Astrocyte (in vitro differentiated cells and primary cell): ENCODE data around the gene PNLIPRP1. TPM values are rescaled to one million over a fixed set of nuclear protein-coding genes. Genes with fewer than 3 reads are reported as not detected.

Experiments
- DNase-seq: peaks from one replicate; pipeline ENCODE4 v3.0.0-alpha.2; 2010; ENCODE audit warnings: low read depth
- FAIRE-seq: peaks from 2 replicates; lab custom pipeline; 2011; peaks lifted over from hg19 to GRCh38; lab: Jason Lieb, UNC
- H2AFZ ChIP-seq: 2 replicates; pipeline ENCODE4 v1.6.0; 2012; ENCODE audit warnings: low read depth, low read length, inconsistent platforms
- H3K27ac ChIP-seq: 2 replicates; pipeline ENCODE4 v1.5.1; 2011; ENCODE audit warnings: low read depth, low read length, inconsistent platforms
- H3K27me3 ChIP-seq: 2 replicates; pipeline ENCODE4 v1.6.0; 2011; ENCODE audit warnings: low read length, inconsistent platforms; ENCODE audit not compliant: insufficient read depth
- H3K36me3 ChIP-seq: 2 replicates; pipeline ENCODE4 v1.5.1; 2011; ENCODE audit warnings: low read length, inconsistent platforms; ENCODE audit not compliant: insufficient read depth
- H3K4me1 ChIP-seq: 2 replicates; pipeline ENCODE4 v1.5.1; 2011; ENCODE audit warnings: low read length, inconsistent platforms; ENCODE audit not compliant: insufficient read depth
- H3K4me2 ChIP-seq: 2 replicates; pipeline ENCODE4 v1.6.0; 2012; ENCODE audit warnings: low read length, inconsistent platforms
- H3K4me3 ChIP-seq: 2 replicates; pipeline ENCODE4 v1.5.1; 2011; ENCODE audit warnings: low read depth, mild to moderate bottlenecking, low read length, inconsistent platforms; ENCODE audit not compliant: insufficient read depth
- H3K79me2 ChIP-seq: 2 replicates; pipeline ENCODE4 v1.6.0; 2012; ENCODE audit warnings: mild to moderate bottlenecking, low read length, inconsistent platforms; ENCODE audit not compliant: insufficient read depth
- H3K9ac ChIP-seq: 2 replicates; pipeline ENCODE4 v1.6.0; 2012; ENCODE audit warnings: mild to moderate bottlenecking, low read length, inconsistent platforms
- H3K9me3 ChIP-seq: 2 replicates; pipeline ENCODE4 v1.5.1; 2012; ENCODE audit warnings: low read depth, mild to moderate bottlenecking, low read length, inconsistent platforms; ENCODE audit not compliant: insufficient read depth
- H4K20me1 ChIP-seq: 2 replicates; pipeline ENCODE4 v1.6.0; 2012; ENCODE audit warnings: low read length, inconsistent platforms; ENCODE audit not compliant: insufficient read depth
- H3K27ac Mint-ChIP-seq: one replicate; pipeline ENCODE4 v1.8.0; 2021; ENCODE audit warnings: mild to moderate bottlenecking, mixed read lengths; ENCODE audit not compliant: unreplicated experiment
- H3K27me3 Mint-ChIP-seq: one replicate; pipeline ENCODE4 v1.8.0; 2021; ENCODE audit warnings: low read depth, mixed read lengths; ENCODE audit not compliant: unreplicated experiment
- H3K36me3 Mint-ChIP-seq: one replicate; pipeline ENCODE4 v1.8.0; 2021; ENCODE audit warnings: low read depth, mixed read lengths; ENCODE audit not compliant: unreplicated experiment
- H3K4me1 Mint-ChIP-seq: one replicate; pipeline ENCODE4 v1.8.0; 2021; ENCODE audit warnings: low read depth, mixed read lengths; ENCODE audit not compliant: unreplicated experiment
- H3K4me3 Mint-ChIP-seq: one replicate; pipeline ENCODE4 v1.8.0; 2021; ENCODE audit warnings: mild to moderate bottlenecking, moderate library complexity, mixed read lengths; ENCODE audit not compliant: unreplicated experiment
- H3K9me3 Mint-ChIP-seq: one replicate; pipeline ENCODE4 v1.8.0; 2021; ENCODE audit warnings: mild to moderate bottlenecking, mixed read lengths; ENCODE audit not compliant: unreplicated experiment
- EZH2 ChIP-seq: IDR thresholded peaks from 2 replicates; pipeline ENCODE4 v1.6.1; 2012; ENCODE audit warnings: mild to moderate bottlenecking, low read length, inconsistent platforms; ENCODE audit not compliant: insufficient read depth
- total RNA-seq: library from RNA; stranded (reverse); gene quantifications from 2 replicates; pipeline ENCODE4 v1.2.1, GENCODE V29; 2021
- TF ChIP-seq, protein P1 (sequence below): IDR thresholded peaks from 2 replicates; pipeline ENCODE4 v1.5.1; 2011; ENCODE audit warnings: low read depth, mild to moderate bottlenecking, inconsistent platforms, low read length, moderate library complexity; ENCODE audit not compliant: insufficient read depth

Gene PNLIPRP1
- total RNA-seq, 1 donor from 2014 or later, result not detected

GRCh38 chr10:116627386-116627933 is 36.7 kb downstream of the PNLIPRP1 start:
- no peaks in the 10 kb centered on the region for H3K4me1 ChIP-seq
- FAIRE-seq (no peak), DNase-seq (no peak)
- Mint-ChIP-seq H3K4me1 (no peaks in the 10 kb centered on the region), H3K36me3 (no peaks in the 10 kb centered on the region), H3K27ac (no peak overlapping the region), H3K27me3 (peaks cover 55% of the 10 kb centered on the region), H3K9me3 (no peaks in the 10 kb centered on the region), H3K4me3 (no peak overlapping the region)
- H3K4me2 ChIP-seq, result peak overlapping the region; percentile 55
- no peaks in the 10 kb centered on the region for H3K36me3 ChIP-seq
- no peaks in the 10 kb centered on the region for H3K79me2 ChIP-seq
- no peaks in the 10 kb centered on the region for H4K20me1 ChIP-seq
- H3K27me3 ChIP-seq, result peaks cover 2% of the 10 kb centered on the region
- no peak overlapping the region for H3K4me3 ChIP-seq
- no peak overlapping the region for H3K27ac ChIP-seq
- no peak for TF ChIP-seq EZH2
- TF ChIP-seq, protein P1, sequence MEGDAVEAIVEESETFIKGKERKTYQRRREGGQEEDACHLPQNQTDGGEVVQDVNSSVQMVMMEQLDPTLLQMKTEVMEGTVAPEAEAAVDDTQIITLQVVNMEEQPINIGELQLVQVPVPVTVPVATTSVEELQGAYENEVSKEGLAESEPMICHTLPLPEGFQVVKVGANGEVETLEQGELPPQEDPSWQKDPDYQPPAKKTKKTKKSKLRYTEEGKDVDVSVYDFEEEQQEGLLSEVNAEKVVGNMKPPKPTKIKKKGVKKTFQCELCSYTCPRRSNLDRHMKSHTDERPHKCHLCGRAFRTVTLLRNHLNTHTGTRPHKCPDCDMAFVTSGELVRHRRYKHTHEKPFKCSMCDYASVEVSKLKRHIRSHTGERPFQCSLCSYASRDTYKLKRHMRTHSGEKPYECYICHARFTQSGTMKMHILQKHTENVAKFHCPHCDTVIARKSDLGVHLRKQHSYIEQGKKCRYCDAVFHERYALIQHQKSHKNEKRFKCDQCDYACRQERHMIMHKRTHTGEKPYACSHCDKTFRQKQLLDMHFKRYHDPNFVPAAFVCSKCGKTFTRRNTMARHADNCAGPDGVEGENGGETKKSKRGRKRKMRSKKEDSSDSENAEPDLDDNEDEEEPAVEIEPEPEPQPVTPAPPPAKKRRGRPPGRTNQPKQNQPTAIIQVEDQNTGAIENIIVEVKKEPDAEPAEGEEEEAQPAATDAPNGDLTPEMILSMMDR, result no peak
- no peak overlapping the region for H2AFZ ChIP-seq
- no peaks in the 10 kb centered on the region for H3K9me3 ChIP-seq
- no peak overlapping the region for H3K9ac ChIP-seq

DNA sequence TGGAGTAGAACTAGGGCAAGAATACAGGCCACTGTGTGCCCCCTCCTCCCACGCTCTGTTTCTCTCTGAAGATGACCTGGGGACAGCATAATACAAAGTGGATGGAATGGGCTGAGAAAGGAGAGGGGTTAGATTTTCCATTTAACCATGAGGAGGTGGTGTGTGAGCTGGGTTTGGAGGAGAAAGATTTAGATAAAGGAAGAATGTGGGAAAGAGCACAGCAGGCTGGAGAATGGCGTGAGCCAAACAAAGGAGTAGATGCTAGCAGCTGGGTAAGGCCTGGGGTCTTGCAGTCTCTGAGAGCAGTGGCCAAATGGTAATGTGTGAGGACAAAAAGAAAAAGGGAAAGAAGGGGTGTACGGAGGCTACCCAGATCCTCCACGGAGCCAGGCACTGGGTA is 38.6 kb downstream of the PNLIPRP1 start:
- Histone ChIP-seq H2AFZ (no peak overlapping the region), H4K20me1 (no peaks in the 10 kb centered on the region), H3K4me2 (no peak overlapping the region), H3K4me3 (no peak overlapping the region), H3K79me2 (no peaks in the 10 kb centered on the region), H3K4me1 (no peaks in the 10 kb centered on the region), H3K9ac (no peak overlapping the region), H3K9me3 (no peaks in the 10 kb centered on the region), H3K27ac (no peak overlapping the region), H3K27me3 (peaks cover 2% of the 10 kb centered on the region), H3K36me3 (no peaks in the 10 kb centered on the region)
- no peaks in the 10 kb centered on the region for H3K36me3 Mint-ChIP-seq
- FAIRE-seq (no peak), DNase-seq (no peak)
- H3K4me3 Mint-ChIP-seq, result no peak overlapping the region
- peaks cover 47% of the 10 kb centered on the region for H3K27me3 Mint-ChIP-seq
- TF ChIP-seq EZH2, result no peak
- TF ChIP-seq, protein P1, result no peak
- no peaks in the 10 kb centered on the region for H3K4me1 Mint-ChIP-seq
- no peak overlapping the region for H3K27ac Mint-ChIP-seq
- no peaks in the 10 kb centered on the region for H3K9me3 Mint-ChIP-seq

DNA sequence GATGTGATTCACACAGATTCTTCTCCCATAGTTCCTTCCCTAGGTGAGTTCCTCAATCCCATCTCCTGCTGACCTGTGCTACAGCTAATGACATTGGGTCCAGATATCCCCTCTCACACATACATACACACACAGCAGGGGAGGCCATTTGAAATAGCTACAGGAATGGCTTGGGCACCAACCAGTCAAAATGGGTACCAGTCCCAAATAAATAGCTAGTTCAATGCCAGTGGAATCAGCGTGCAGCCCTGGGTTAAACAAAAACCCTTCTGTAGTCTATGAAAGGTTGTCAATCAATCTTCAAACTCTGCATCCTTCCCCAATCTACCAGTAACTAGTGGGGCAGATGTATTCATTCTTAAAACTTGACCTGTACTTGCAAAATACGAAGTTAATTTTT is 39.3 kb downstream of the PNLIPRP1 start:
- H3K9me3 ChIP-seq, result no peaks in the 10 kb centered on the region
- Mint-ChIP-seq H3K27ac (no peak overlapping the region), H3K27me3 (peaks cover 47% of the 10 kb centered on the region), H3K4me3 (no peak overlapping the region), H3K36me3 (no peaks in the 10 kb centered on the region), H3K4me1 (no peaks in the 10 kb centered on the region), H3K9me3 (no peaks in the 10 kb centered on the region)
- peaks cover 2% of the 10 kb centered on the region for H3K27me3 ChIP-seq
- H3K4me2 ChIP-seq, result no peak overlapping the region
- no peak overlapping the region for H3K9ac ChIP-seq
- H2AFZ ChIP-seq, result no peak overlapping the region
- H3K27ac ChIP-seq, result no peak overlapping the region
- no peaks in the 10 kb centered on the region for H3K79me2 ChIP-seq
- H4K20me1 ChIP-seq, result no peaks in the 10 kb centered on the region
- H3K4me1 ChIP-seq, result no peaks in the 10 kb centered on the region
- H3K4me3 ChIP-seq, result no peak overlapping the region
- FAIRE-seq (no peak), DNase-seq (no peak)
- no peaks in the 10 kb centered on the region for H3K36me3 ChIP-seq
- TF ChIP-seq, protein P1, result no peak
- no peak for TF ChIP-seq EZH2
